ENCODE data around the gene PTPRK. TPM values are rescaled to one million over a fixed set of nuclear protein-coding genes. Genes with fewer than 3 reads are reported as not detected.

The PTPRK gene
- total and polyA plus RNA-seq, 5 experiments from 2014 or later = 3.7 to 7.5 (median 6.3) TPM

DNA sequence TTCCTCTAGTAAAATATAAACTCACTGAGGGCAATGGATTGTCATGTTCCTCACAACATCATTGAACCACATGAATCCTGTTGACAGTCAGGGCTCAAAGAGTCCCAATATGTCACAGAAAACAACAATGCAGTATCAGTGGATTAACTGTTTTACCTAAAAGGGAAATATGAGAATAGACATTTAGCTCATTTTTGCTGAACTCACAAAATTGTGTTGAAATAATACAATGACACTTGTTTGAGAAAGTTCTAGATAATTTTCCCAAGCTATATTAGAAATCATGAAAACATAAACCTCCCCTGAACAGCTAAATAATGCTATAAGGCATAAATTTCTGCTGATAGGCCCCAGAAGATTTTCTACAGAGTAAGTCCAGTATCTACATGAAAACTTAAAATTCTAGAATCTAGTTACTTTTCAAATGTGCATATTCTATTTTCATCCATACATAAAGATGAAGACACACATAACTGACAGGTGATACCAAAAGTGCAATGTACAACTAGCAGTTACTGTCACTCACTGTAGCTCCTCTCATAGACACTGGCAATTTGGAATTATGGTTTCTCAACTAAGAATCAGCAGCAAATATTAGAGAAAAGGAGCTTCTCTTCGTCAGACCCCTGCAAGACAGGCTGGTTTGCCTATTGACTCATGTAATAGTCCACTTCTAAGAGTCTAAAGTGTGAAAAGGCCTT is 269.9 kb downstream of the PTPRK start:
- POLR2A ChIA-PET = no interaction called here
- Mint-ChIP-seq H3K4me3 (no peak overlapping the region), H3K27ac (no peak overlapping the region)

GRCh38 chr6:128249429-128249828 is 271.0 kb downstream of the PTPRK start:
- POLR2A ChIA-PET = interaction anchor here (0.7 kb wide), 1 partner anchor 298 kb away, joined by 3 read pairs; no protein-coding TSS in a partner anchor
- H3K36me3 Mint-ChIP-seq = peaks cover 0 to 8% (median 5%) of the 10 kb centered on the region in 3 donors
- no peak for ATAC-seq

More for the DNA sequence above, 269.9 kb downstream of the PTPRK start:
- DNase-seq (no peak), ATAC-seq (no peak)
- Mint-ChIP-seq H3K4me1 (peaks cover 11 to 33% (median 23%) of the 10 kb centered on the region in 4 donors), H3K9me3 (peaks cover 0 to 8% (median 0%) of the 10 kb centered on the region in 9 donors), H3K36me3 (peaks cover 0 to 8% (median 5%) of the 10 kb centered on the region in 3 donors), H3K27me3 (no peaks in the 10 kb centered on the region)

DNA sequence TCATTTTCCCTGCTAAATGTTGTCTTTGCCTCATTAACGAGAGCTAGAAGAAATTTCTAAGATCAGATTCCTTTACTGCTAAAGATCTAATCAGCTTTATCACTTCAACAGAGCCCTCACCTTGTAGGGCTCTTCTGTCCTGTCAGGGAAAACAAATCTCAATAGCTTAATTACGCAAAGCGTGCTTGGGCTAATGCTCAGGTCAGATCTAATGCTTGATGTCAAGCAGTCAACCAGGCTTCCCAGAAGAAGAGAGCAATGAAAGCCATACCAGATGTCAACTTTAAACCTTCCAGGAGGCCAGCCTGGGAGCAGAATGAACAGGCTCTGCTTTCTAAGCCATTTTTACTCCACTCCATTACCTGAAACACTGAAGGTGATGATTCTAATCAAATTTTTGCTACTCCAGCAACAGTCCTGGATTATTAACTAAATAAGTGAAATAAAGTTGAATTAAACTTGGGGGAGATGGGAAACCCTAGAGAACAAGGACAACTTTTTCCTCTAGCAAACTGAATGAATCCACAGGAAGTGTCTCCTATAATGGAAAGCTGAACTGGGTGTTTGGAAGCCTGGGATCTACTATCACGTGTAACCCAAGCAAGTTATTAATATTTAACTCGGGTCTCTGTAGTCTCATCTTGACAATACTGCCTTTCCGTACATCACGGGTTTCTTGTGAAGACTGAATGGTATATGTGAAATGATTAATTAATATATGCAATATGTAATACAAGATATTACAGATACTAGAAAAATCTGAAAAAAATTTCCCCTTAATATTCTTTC is 273.7 kb downstream of the PTPRK start:
- peaks cover 0 to 8% (median 5%) of the 10 kb centered on the region in 3 donors for H3K36me3 Mint-ChIP-seq
- POLR2A ChIA-PET = no interaction called here
- H3K27ac Mint-ChIP-seq = no peak overlapping the region
- H3K27me3 Mint-ChIP-seq = no peaks in the 10 kb centered on the region
- H3K9me3 Mint-ChIP-seq = peaks cover 0 to 8% (median 0%) of the 10 kb centered on the region in 9 donors
- H3K4me3 Mint-ChIP-seq = no peak overlapping the region
- DNase-seq (no peak), ATAC-seq (no peak)
- peaks cover 7 to 15% (median 10%) of the 10 kb centered on the region in 4 donors for H3K4me1 Mint-ChIP-seq

More at GRCh38 chr6:128249429-128249828, 271.0 kb downstream of the PTPRK start:
- H3K9me3 Mint-ChIP-seq = peaks cover 0 to 8% (median 0%) of the 10 kb centered on the region in 9 donors
- DNase-seq = no peak
- H3K4me1 Mint-ChIP-seq = peaks cover 11 to 33% (median 26%) of the 10 kb centered on the region in 4 donors
- H3K4me3 Mint-ChIP-seq = no peak overlapping the region
- no peaks in the 10 kb centered on the region for H3K27me3 Mint-ChIP-seq
- no peak overlapping the region for H3K27ac Mint-ChIP-seq

DNA sequence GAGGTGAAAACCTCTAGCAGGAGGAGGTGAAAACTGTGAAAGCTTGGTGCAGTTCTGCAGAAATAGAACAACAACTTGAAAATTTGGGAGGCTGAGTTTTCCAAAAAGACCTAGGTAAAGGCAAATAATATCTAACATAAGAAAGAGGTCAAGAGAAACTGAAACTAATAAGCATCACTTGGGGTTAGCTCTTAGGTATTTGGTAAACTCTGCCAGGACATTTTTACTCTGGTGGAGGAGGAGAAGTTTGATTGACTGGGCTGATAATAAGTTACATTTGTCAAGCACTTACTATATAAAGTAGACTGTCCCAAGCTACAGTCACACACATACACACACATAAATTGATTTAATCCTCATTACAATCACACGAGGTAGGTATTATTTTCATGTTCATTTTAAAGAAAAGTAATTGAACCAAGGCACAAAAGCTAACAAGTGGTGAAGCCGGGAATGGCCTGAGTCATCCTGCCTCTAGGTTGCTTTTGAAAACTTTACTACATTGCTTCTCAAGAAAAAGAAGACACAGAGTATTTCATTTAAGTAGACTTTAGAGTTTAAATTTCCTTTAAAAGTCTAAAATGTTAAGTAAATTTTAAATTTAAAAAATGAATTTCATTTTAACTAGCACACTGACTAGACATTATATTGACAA is 275.5 kb downstream of the PTPRK start:
- Mint-ChIP-seq H3K9me3 (peaks cover 0 to 6% (median 0%) of the 10 kb centered on the region in 9 donors), H3K4me1 (peaks cover 12 to 27% (median 16%) of the 10 kb centered on the region in 4 donors), H3K27me3 (no peaks in the 10 kb centered on the region), H3K36me3 (peaks cover 0 to 6% (median 5%) of the 10 kb centered on the region in 3 donors), H3K4me3 (no peak overlapping the region), H3K27ac (no peak overlapping the region)
- no peak for ATAC-seq
- no peak for DNase-seq
- POLR2A ChIA-PET = no interaction called here

GRCh38 chr6:128242765-128243403 is 277.5 kb downstream of the PTPRK start:
- H3K4me1 Mint-ChIP-seq = peaks cover 13 to 28% (median 23%) of the 10 kb centered on the region in 4 donors
- DNase-seq (no peak), ATAC-seq (no peak)
- POLR2A ChIA-PET = interaction anchor here (0.7 kb wide), 1 partner anchor 275 kb away, joined by 11 read pairs; no protein-coding TSS in a partner anchor
- H3K9me3 Mint-ChIP-seq = no peaks in the 10 kb centered on the region
- H3K4me3 Mint-ChIP-seq = no peak overlapping the region
- H3K27me3 Mint-ChIP-seq = no peaks in the 10 kb centered on the region
- no peaks in the 10 kb centered on the region for H3K36me3 Mint-ChIP-seq
- H3K27ac Mint-ChIP-seq = no peak overlapping the region

DNA sequence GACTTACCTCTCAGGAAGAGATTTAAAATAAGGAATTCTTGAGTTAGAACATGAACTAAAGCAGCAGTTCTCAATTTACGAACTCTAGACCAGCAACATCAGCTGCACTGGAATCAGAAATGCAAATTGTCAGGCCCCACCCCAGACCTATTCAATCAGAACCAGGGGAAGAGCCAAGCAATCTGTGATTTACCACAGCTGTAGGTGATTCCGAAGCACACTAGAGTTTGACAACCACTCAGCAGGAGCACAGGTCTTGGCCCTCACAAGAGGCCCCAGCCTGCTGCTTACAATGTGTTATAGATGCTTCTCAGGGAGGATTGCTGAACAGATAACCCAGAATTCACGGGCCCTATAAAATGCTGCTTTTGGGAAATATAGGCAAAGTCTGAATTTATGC is 279.2 kb downstream of the PTPRK start:
- POLR2A ChIA-PET = no interaction called here
- ATAC-seq = no peak
- peak overlapping the region in 7 of 10 donors; percentile 47 to 82 (median 62) for H3K27ac Mint-ChIP-seq
- no peak for DNase-seq
- H3K4me1 Mint-ChIP-seq = peaks cover 13 to 28% (median 23%) of the 10 kb centered on the region in 4 donors
- peak overlapping the region in 7 of 10 donors; percentile 15 to 67 (median 44) for H3K4me3 Mint-ChIP-seq
- H3K27me3 Mint-ChIP-seq = no peaks in the 10 kb centered on the region
- H3K36me3 Mint-ChIP-seq = peaks cover 0 to 6% (median 0%) of the 10 kb centered on the region in 3 donors
- H3K9me3 Mint-ChIP-seq = no peaks in the 10 kb centered on the region

DNA sequence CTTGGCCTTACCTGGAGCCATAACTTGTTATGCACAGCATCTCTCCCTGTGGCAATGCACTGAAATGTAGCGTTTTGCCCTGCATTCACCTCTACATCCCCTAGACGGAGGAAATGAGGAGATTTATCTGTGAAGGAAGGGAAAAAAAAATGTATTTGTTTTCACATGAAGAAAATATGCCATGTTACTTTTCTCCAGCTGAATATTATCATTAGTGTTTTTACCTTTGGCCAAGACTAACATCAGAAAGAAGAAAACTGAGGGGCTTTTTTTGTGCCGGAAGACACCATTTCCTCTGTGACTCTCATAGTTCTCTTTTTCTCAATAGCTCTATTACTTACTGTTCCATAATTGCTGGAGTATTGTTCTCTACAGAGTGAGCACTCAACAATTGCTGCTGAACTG is 280.4 kb downstream of the PTPRK start:
- Mint-ChIP-seq H3K27me3 (no peaks in the 10 kb centered on the region), H3K4me1 (peaks cover 13 to 28% (median 23%) of the 10 kb centered on the region in 4 donors), H3K36me3 (peaks cover 0 to 6% (median 0%) of the 10 kb centered on the region in 3 donors), H3K27ac (peak overlapping the region; percentile 15 to 89 (median 66)), H3K4me3 (peak overlapping the region; percentile 26 to 70 (median 64)), H3K9me3 (no peaks in the 10 kb centered on the region)
- ATAC-seq = peak; percentile 59 to 70
- peak in 2 of 10 donors; percentile 16 to 29 for DNase-seq
- POLR2A ChIA-PET = no interaction called here

DNA sequence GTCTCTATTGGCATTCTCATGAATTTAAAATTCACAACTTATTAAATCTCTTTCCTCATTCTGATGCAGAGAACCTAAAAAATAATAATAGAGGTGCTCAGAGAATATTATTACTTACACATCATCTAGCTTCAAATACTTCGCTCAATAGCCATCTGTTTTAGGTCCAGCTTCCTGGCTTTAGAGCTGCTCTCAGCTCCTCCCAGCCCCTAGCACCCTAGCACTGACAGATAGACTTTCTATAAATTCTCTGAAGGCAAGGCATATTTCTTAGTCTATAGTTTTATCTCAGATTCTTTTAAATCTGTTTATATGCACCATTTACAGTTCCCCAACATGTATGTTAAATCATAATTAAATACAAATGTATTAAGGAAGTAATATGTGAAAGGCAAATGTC is 281.3 kb downstream of the PTPRK start:
- no peaks in the 10 kb centered on the region for H3K27me3 Mint-ChIP-seq
- ATAC-seq (no peak), DNase-seq (no peak)
- peaks cover 12 to 28% (median 20%) of the 10 kb centered on the region in 4 donors for H3K4me1 Mint-ChIP-seq
- POLR2A ChIA-PET = no interaction called here
- no peaks in the 10 kb centered on the region for H3K9me3 Mint-ChIP-seq
- H3K27ac Mint-ChIP-seq = peak overlapping the region in 3 of 10 donors; percentile 22 to 52 (median 43)
- H3K4me3 Mint-ChIP-seq = no peak overlapping the region
- H3K36me3 Mint-ChIP-seq = peaks cover 0 to 6% (median 0%) of the 10 kb centered on the region in 3 donors

GRCh38 chr6:128238225-128238624 is 282.2 kb downstream of the PTPRK start:
- Mint-ChIP-seq H3K4me3 (no peak overlapping the region), H3K36me3 (peaks cover 0 to 6% (median 0%) of the 10 kb centered on the region in 3 donors)
- POLR2A ChIA-PET = no interaction called here

DNA sequence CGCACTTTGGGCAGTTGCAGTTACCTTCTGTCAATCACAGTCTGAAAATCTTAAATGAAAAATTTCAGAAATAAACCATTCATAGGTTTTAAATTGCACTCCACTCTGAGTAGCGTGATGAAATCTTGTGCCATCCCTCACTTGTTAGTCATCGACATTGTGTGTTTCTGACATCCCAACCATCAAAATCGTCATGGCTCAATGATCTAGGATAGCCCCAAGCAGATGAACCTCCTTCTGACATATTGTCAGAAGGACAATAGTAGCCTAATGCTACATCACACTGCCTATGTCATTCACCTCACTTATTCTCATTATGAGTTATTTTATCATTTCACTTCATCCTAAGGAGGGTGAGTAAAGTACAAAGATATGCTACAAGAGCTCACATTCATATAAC is 284.8 kb downstream of the PTPRK start:
- POLR2A ChIA-PET = no interaction called here
- H3K9me3 Mint-ChIP-seq = no peaks in the 10 kb centered on the region

More at GRCh38 chr6:128238225-128238624, 282.2 kb downstream of the PTPRK start:
- no peaks in the 10 kb centered on the region for H3K27me3 Mint-ChIP-seq
- ATAC-seq (no peak), DNase-seq (no peak)
- H3K4me1 Mint-ChIP-seq = peaks cover 8 to 25% (median 19%) of the 10 kb centered on the region in 4 donors
- H3K9me3 Mint-ChIP-seq = no peaks in the 10 kb centered on the region
- H3K27ac Mint-ChIP-seq = no peak overlapping the region

DNA sequence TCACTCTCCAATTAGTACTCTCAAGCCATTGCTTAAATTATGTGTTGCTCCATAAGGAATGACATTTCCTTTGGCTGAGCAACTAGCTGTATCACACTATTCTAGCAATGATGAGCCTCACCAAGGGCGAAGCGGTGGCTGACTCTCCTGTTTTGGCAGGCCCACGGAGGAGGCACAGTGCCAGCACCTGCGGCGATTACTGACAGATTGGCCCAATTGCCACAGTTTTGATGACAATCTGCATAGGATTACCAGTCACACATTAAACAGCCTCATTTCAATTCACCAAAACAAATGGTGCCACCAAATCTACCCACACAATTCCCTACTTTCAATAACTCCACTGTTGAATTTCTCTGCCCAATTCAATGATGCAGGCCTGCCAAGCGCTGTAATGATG is 286.9 kb downstream of the PTPRK start:
- ATAC-seq (no peak), DNase-seq (no peak)
- H3K27ac Mint-ChIP-seq = peak overlapping the region in 1 of 10 donors; percentile 25
- peaks cover 0 to 2% (median under 1%) of the 10 kb centered on the region in 4 donors for H3K4me1 Mint-ChIP-seq
- POLR2A ChIA-PET = no interaction called here
- H3K4me3 Mint-ChIP-seq = no peak overlapping the region
- H3K27me3 Mint-ChIP-seq = no peaks in the 10 kb centered on the region
- H3K9me3 Mint-ChIP-seq = no peaks in the 10 kb centered on the region
- H3K36me3 Mint-ChIP-seq = peaks cover 0 to 6% (median 0%) of the 10 kb centered on the region in 3 donors

More for the DNA sequence above, 284.8 kb downstream of the PTPRK start:
- Mint-ChIP-seq H3K4me3 (no peak overlapping the region), H3K4me1 (peaks cover 7 to 16% (median 10%) of the 10 kb centered on the region in 4 donors), H3K27me3 (no peaks in the 10 kb centered on the region), H3K27ac (no peak overlapping the region), H3K36me3 (peaks cover 0 to 6% (median 0%) of the 10 kb centered on the region in 3 donors)
- no peak for DNase-seq
- no peak for ATAC-seq
